ENCODE data around the gene TMSB15A.
"Not testable (repeated sequence)": the region's sequence is repeated elsewhere in the genome, so short reads cannot be mapped to it uniquely, and the experiment has no call there.

TMSB15A gene
- total RNA-seq = 0 to 0.54 (median 0) reads per million in 4 experiments

GRCh38 chrX:102515975-102516941 lies at the start of gene TMSB15A:
TSS of gene TMSB15A (minus strand) at chrX:102516739.
- DNase-seq = peak; percentile 30

- no peak for DNase-seq
These were observed 44.0 kb upstream of the TMSB15A start for GRCh38 chrX:102560423-102561068.

DNA sequence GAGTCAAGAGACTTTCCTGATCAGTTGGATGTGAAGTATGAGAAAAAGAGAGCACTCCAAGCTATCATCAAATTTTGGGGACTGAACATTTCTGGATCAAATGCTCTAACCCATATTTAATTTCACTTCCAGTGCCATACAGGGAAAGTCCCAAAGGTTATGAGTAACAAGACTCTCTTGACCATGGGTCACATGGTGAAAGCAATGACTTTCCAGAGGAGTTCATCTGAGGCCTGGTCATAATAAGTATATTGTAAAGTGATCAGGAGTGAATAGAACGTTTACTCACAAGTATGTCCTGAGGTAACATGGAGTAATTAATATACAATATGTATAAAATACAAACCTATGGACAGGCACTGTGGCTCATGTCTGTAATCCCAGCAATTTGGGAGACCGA lies 42.1 kb upstream of the TMSB15A start:
- DNase-seq = no peak

GRCh38 chrX:102548231-102548630 lies 31.7 kb upstream of the TMSB15A start:
- DNase-seq = no peak

- no peak for DNase-seq
These were observed 30.4 kb upstream of the TMSB15A start for GRCh38 chrX:102546828-102547493.

GRCh38 chrX:102546175-102546574 lies 29.6 kb upstream of the TMSB15A start:
- DNase-seq = not testable (repeated sequence)

- DNase-seq = no peak
These were observed 19.4 kb upstream of the TMSB15A start for GRCh38 chrX:102535958-102536357.

- DNase-seq = no peak
These were observed 787 bp upstream of the TMSB15A start for GRCh38 chrX:102517326-102517725.

GRCh38 chrX:102514536-102514935 lies 2.0 kb downstream of the TMSB15A start:
- DNase-seq = no peak

GRCh38 chrX:102498732-102499131 lies 17.8 kb downstream of the TMSB15A start:
- DNase-seq = no peak

- DNase-seq = no peak
These were observed 24.8 kb downstream of the TMSB15A start for GRCh38 chrX:102491766-102492165.

GRCh38 chrX:102478765-102479164 lies 37.8 kb downstream of the TMSB15A start:
- DNase-seq = not testable (repeated sequence)

DNA sequence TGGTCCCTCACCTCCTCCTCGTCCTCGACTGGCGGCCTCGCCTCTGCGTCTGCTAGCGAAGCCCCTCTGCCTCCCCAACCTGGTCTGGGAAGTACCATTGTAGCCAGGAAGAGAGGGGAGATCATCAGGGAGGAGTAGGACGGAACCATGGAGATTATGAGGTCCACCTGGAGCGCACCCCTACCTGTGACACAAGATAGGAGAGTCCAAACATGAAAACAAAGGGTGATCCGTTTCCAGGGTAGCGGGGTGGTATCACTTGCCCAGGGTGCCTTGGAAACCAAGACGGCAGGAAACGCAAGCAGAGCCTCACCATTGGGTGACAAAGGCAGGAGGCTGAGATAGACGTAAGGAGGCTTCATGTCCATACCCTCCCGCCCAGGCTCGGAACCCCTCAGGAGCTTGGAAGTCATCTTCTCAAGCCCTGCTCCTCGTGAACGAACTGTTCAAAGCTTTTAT lies 44.7 kb downstream of the TMSB15A start, which contains the start of gene TCP11X2:
Gene TCP11X2, minus strand, starts transcription at position 51 of the 459 bp plus-strand sequence.
- DNase-seq = not testable (repeated sequence)

DNA sequence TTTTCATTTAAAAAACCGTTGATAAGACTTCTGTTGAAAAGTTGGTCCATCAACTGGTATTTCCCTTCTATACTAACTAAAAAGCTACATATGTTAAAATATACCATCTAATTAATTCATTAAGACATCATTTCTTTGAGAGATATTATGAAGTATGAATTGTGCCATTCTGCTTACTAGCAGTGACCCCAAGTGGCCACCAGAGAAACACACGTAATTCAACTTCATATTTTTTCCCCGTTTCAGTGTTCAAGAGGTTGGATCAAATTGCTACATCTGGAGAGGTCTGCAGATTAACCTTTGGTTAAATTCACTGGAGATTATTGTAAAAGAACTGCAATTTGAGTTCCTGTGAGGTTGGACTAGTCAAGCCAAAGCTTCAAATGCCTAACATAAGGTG lies 46.3 kb downstream of the TMSB15A start:
- not testable (repeated sequence) for DNase-seq

Data from effector CD8-positive, alpha-beta T cell (primary cell).